ENCODE measurements around the gene OSMR.

DNA sequence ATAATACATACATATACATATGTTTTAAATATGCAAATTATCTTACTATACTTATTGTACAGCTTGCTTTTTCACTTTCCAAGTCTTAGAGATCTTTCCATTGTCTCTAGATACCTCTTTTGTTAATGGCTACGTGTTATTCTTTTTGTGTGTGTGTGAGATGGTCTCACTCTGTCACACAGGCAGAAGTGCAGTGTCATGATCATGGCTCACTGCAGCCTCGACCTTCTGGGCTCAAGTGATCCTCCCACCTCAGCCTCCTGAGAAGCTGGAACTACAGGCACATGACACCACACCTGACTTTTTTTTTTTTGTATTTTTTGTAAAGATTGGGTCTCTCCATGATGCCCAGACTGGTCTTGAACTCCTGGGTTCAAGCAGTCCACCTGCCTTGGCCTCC, 2.8 kb downstream of the OSMR start:
- no peak for TF ChIP-seq ZFX (IDR thresholded peaks at IDR 0.05; ENCODE audit: borderline replicate concordance)
- TF ChIP-seq, protein P1, sequence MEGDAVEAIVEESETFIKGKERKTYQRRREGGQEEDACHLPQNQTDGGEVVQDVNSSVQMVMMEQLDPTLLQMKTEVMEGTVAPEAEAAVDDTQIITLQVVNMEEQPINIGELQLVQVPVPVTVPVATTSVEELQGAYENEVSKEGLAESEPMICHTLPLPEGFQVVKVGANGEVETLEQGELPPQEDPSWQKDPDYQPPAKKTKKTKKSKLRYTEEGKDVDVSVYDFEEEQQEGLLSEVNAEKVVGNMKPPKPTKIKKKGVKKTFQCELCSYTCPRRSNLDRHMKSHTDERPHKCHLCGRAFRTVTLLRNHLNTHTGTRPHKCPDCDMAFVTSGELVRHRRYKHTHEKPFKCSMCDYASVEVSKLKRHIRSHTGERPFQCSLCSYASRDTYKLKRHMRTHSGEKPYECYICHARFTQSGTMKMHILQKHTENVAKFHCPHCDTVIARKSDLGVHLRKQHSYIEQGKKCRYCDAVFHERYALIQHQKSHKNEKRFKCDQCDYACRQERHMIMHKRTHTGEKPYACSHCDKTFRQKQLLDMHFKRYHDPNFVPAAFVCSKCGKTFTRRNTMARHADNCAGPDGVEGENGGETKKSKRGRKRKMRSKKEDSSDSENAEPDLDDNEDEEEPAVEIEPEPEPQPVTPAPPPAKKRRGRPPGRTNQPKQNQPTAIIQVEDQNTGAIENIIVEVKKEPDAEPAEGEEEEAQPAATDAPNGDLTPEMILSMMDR (IDR thresholded peaks at IDR 0.05) = no peak
